HL-60 (cell line): Measurements from ENCODE around the gene OPN3.

Experiments
- GABPA ChIP-seq: IDR thresholded peaks from 2 replicates; pipeline ENCODE4 v1.6.1; 2012; ENCODE audit warnings: low read depth
- POLR2AphosphoS5 ChIP-seq: IDR thresholded peaks from 2 replicates; pipeline ENCODE4 v1.6.1; 2012; ENCODE audit warnings: low read depth
- SPI1 ChIP-seq: IDR thresholded peaks from 2 replicates; pipeline ENCODE4 v1.6.1; 2012; ENCODE audit warnings: low read depth, mild to moderate bottlenecking, borderline replicate concordance
- TF ChIP-seq, protein P1 (sequence below): IDR thresholded peaks from 2 replicates; pipeline ENCODE4 v1.6.1; 2012; ENCODE audit warnings: low read depth; ENCODE audit not compliant: insufficient replicate concordance
- TF ChIP-seq, protein P2 (sequence below): IDR thresholded peaks from one replicate; pipeline ENCODE4 v1.5.1; 2011; ENCODE audit warnings: low read length, control low read depth, inconsistent platforms; ENCODE audit not compliant: insufficient read depth

DNA sequence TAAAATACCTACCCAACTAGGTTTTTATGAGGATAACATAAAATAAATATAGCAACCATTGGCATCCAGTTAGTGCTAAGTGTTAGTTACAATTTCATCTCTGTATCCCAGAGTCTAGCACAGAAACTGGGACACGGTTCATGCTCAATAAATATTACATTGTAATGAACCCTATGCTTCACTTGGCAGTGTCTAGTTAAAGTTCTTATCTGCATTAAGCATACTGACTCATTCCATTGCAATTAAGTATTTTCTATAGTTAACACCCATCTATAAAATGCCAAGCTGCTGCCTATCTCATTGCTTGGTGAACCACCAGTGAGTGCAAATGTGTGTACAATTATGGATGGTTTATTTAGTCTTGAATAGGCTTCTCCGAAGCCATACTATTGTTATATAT lies 15.2 kb downstream of the OPN3 start:
- TF ChIP-seq, protein P1, sequence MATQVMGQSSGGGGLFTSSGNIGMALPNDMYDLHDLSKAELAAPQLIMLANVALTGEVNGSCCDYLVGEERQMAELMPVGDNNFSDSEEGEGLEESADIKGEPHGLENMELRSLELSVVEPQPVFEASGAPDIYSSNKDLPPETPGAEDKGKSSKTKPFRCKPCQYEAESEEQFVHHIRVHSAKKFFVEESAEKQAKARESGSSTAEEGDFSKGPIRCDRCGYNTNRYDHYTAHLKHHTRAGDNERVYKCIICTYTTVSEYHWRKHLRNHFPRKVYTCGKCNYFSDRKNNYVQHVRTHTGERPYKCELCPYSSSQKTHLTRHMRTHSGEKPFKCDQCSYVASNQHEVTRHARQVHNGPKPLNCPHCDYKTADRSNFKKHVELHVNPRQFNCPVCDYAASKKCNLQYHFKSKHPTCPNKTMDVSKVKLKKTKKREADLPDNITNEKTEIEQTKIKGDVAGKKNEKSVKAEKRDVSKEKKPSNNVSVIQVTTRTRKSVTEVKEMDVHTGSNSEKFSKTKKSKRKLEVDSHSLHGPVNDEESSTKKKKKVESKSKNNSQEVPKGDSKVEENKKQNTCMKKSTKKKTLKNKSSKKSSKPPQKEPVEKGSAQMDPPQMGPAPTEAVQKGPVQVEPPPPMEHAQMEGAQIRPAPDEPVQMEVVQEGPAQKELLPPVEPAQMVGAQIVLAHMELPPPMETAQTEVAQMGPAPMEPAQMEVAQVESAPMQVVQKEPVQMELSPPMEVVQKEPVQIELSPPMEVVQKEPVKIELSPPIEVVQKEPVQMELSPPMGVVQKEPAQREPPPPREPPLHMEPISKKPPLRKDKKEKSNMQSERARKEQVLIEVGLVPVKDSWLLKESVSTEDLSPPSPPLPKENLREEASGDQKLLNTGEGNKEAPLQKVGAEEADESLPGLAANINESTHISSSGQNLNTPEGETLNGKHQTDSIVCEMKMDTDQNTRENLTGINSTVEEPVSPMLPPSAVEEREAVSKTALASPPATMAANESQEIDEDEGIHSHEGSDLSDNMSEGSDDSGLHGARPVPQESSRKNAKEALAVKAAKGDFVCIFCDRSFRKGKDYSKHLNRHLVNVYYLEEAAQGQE = no peak
- TF ChIP-seq, protein P2, sequence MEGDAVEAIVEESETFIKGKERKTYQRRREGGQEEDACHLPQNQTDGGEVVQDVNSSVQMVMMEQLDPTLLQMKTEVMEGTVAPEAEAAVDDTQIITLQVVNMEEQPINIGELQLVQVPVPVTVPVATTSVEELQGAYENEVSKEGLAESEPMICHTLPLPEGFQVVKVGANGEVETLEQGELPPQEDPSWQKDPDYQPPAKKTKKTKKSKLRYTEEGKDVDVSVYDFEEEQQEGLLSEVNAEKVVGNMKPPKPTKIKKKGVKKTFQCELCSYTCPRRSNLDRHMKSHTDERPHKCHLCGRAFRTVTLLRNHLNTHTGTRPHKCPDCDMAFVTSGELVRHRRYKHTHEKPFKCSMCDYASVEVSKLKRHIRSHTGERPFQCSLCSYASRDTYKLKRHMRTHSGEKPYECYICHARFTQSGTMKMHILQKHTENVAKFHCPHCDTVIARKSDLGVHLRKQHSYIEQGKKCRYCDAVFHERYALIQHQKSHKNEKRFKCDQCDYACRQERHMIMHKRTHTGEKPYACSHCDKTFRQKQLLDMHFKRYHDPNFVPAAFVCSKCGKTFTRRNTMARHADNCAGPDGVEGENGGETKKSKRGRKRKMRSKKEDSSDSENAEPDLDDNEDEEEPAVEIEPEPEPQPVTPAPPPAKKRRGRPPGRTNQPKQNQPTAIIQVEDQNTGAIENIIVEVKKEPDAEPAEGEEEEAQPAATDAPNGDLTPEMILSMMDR = no peak
- no peak for TF ChIP-seq POLR2AphosphoS5
- no peak for TF ChIP-seq GABPA
- no peak for TF ChIP-seq SPI1
